Mesendoderm (in vitro differentiated cells): ENCODE data around the gene OR4F6. TPM values are rescaled to one million over a fixed set of nuclear protein-coding genes. Genes with fewer than 3 reads are reported as not detected.
"Not testable (repeated sequence)": the region's sequence is repeated elsewhere in the genome, so short reads cannot be mapped to it uniquely, and the experiment has no call there.

Source experiments
- DNase-seq: peaks from one replicate; pipeline ENCODE4 v3.0.0; 2013
- H2AK5ac ChIP-seq: 2 replicates; pipeline ENCODE4 v1.6.1; 2013; ENCODE audit warnings: low read length, inconsistent platforms
- H2BK120ac ChIP-seq: 2 replicates; pipeline ENCODE4 v1.6.1; 2013; ENCODE audit warnings: low read depth, mild to moderate bottlenecking, low read length, moderate library complexity, mixed read lengths
- H2BK15ac ChIP-seq: replicated peaks from 2 replicates; pipeline ENCODE4 v1.6.1; 2013; ENCODE audit warnings: low read depth, mild to moderate bottlenecking, moderate library complexity
- H2BK5ac ChIP-seq: 2 replicates; pipeline ENCODE4 v1.6.1; 2013; ENCODE audit warnings: low read length, inconsistent platforms
- H3K18ac ChIP-seq: 2 replicates; pipeline ENCODE4 v1.6.1; 2013; ENCODE audit warnings: mild to moderate bottlenecking, low read length, mixed read lengths
- H3K23ac ChIP-seq: one replicate; pipeline ENCODE4 v1.6.1; 2013; ENCODE audit warnings: low read length
- H3K27ac ChIP-seq: 2 replicates; pipeline ENCODE4 v1.5.1; 2013; ENCODE audit warnings: low read depth, mild to moderate bottlenecking, inconsistent platforms, low read length, moderate library complexity
- H3K27me3 ChIP-seq: 2 replicates; pipeline ENCODE4 v1.6.1; 2013; ENCODE audit warnings: low read length, control low read depth, mild to moderate bottlenecking, inconsistent platforms; ENCODE audit not compliant: insufficient read depth, poor library complexity
- H3K36me3 ChIP-seq: 2 replicates; pipeline ENCODE4 v1.6.1; 2013; ENCODE audit warnings: low read length, inconsistent platforms; ENCODE audit not compliant: control insufficient read depth, insufficient read depth
- H3K4ac ChIP-seq: one replicate; pipeline ENCODE4 v1.6.1; 2013; ENCODE audit warnings: low read depth, mild to moderate bottlenecking, low read length, moderate library complexity
- H3K4me1 ChIP-seq: 2 replicates; pipeline ENCODE4 v1.6.1; 2013; ENCODE audit warnings: low read depth, low read length, inconsistent platforms; ENCODE audit not compliant: control insufficient read depth
- H3K4me2 ChIP-seq: 2 replicates; pipeline ENCODE4 v1.6.1; 2013; ENCODE audit warnings: low read length
- H3K4me3 ChIP-seq: 2 replicates; pipeline ENCODE4 v1.5.1; 2013; ENCODE audit warnings: mild to moderate bottlenecking, low read length
- H3K56ac ChIP-seq: one replicate; pipeline ENCODE4 v1.6.1; 2013; ENCODE audit warnings: low read length
- H3K79me1 ChIP-seq: 2 replicates; pipeline ENCODE4 v1.6.1; 2013; ENCODE audit warnings: low read length, inconsistent platforms
- H3K79me2 ChIP-seq: 2 replicates; pipeline ENCODE4 v1.6.1; 2013; ENCODE audit warnings: mild to moderate bottlenecking, low read length; ENCODE audit not compliant: control insufficient read depth, insufficient read depth
- H3K9ac ChIP-seq: 2 replicates; pipeline ENCODE4 v1.6.1; 2013; ENCODE audit warnings: low read length, inconsistent platforms
- H4K5ac ChIP-seq: one replicate; pipeline ENCODE4 v1.6.1; 2013; ENCODE audit warnings: low read length
- H4K8ac ChIP-seq: one replicate; pipeline ENCODE4 v1.6.1; 2013; ENCODE audit warnings: low read depth, mild to moderate bottlenecking, control low read depth, low read length, moderate library complexity
- WGBS: extraction: QIAGEN DNeasy Blood & Tissue Kit; methylation state at CpG from one replicate; pipeline ENCODE4 v1.1.7; 2013; ENCODE audit warnings: low lambda C conversion rate, missing lambda C conversion rate; ENCODE audit not compliant: insufficient coverage; ENCODE audit errors: extremely low coverage; 5-methylcytosine and 5-hydroxymethylcytosine counted together
- polyA plus RNA-seq, 2 experiments: library from polyadenylated mRNA; stranded (reverse); fragments of 200-250 nt; gene quantifications; one replicate each; pipeline ENCODE4 v1.2.3, GENCODE V29; 2013

The OR4F6 gene
- polyA plus RNA-seq (2013, experiment 1 of 2) = not detected
- polyA plus RNA-seq (2013, experiment 2 of 2) = not detected

DNA sequence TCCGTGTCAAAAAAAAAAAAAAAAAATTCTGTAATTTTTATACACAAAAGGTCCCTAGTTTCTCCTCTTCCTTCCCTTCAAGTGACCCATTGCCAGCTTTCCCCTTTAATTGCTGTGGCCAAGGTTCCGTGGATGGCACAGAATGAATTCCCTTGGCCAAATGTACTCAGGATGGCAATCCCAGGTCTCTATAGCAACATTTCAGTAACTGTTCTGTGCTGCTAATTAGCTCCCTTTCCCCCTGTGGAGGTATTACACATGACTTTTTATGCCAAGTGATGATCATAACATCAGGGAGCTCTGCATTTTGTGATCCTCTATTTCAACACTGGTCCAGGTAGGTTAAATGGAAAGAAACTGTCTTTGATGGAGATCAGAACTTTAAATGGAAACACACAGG is at the start of gene OR4F6:
TSS of gene OR4F6 (plus strand) at position 301 of the 400 bp plus-strand sequence. CDS start 2,211 bp downstream, outside the sequence.
- no peak within 1 kb of the TSS for H2BK5ac ChIP-seq
- no peak within 1 kb of the TSS for H3K4me3 ChIP-seq
- H4K8ac ChIP-seq = no peak within 1 kb of the TSS
- no peak within 1 kb of the TSS for H3K9ac ChIP-seq
- no peaks in the 10 kb centered on the region for H3K27me3 ChIP-seq
- no peak within 1 kb of the TSS for H3K4ac ChIP-seq
- H3K4me1 ChIP-seq = no peaks in the 10 kb centered on the region
- no peak within 1 kb of the TSS for H2AK5ac ChIP-seq
- H3K79me2 ChIP-seq = no peaks in the 10 kb centered on the region
- no peak within 1 kb of the TSS for H4K5ac ChIP-seq
- H3K27ac ChIP-seq = no peak within 1 kb of the TSS
- WGBS = no CpG with 5 or more reads among the region's 2 CpGs
- H2BK15ac ChIP-seq = no peak within 1 kb of the TSS
- no peak within 1 kb of the TSS for H3K4me2 ChIP-seq
- no peak within 1 kb of the TSS for H2BK120ac ChIP-seq
- H3K56ac ChIP-seq = no peak within 1 kb of the TSS
- no peaks in the 10 kb centered on the region for H3K79me1 ChIP-seq
- DNase-seq = no peak
- no peak within 1 kb of the TSS for H3K23ac ChIP-seq
- no peaks in the 10 kb centered on the region for H3K36me3 ChIP-seq
- H3K18ac ChIP-seq = no peak within 1 kb of the TSS

DNA sequence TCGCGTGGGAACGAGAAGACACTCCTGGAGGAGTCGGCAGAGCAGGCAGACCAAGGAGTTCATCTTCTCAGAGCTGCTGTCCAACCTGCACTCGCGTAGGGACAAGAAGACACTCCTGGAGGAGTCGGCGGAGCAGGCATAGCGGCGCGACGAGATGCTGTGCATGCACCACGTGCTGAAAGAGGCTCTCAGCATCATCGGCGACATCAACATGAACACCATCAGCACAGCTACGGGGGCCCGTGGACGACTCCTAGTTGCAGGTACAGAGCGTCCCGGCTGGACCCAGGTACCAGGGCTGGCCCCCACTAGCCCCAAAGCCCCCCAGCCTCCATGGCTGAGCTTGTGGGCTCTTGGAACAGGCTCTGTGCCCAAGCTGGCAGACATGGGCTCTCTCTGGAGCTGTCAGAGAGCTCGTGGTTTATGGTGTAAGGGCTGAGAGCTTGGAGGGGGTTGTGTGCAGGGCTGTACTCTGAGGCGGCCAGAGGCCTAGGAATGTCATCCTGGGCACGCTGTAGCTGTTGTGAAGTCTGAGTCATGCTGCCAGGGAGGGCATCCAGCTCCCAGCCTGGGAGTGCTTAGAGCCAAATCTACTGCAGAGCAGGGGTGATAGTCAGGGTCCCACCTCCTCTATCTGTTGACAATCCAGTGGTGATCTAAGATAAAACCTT is 38.5 kb upstream of the OR4F6 start:
- H2BK15ac ChIP-seq, H2AK5ac ChIP-seq, H3K4me3 ChIP-seq, H4K5ac ChIP-seq, H3K4me2 ChIP-seq, H3K79me2 ChIP-seq, H2BK120ac ChIP-seq, H3K23ac ChIP-seq, H3K36me3 ChIP-seq, H3K27ac ChIP-seq, DNase-seq, H3K4ac ChIP-seq, H3K9ac ChIP-seq, H3K4me1 ChIP-seq, H3K18ac ChIP-seq, H4K8ac ChIP-seq, H3K79me1 ChIP-seq, H3K27me3 ChIP-seq, H3K56ac ChIP-seq, H2BK5ac ChIP-seq: not testable (repeated sequence)
- no CpG with 5 or more reads among the region's 23 CpGs for WGBS

DNA sequence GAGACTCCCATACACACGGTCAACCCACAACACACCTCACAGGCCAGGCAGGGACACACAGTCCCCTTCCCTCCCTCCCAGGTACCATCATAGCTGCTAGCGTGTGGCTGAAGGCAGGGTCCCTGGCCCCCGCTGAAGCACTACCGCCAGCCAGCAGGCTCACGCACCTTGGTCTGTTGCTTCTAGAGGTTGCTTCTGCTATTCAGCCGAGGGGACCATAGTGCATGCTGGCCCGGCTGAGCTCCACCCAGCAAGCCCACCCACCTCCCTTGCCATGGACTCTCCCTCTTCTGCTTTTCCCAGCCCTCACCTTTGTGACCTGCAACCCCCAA is 38.0 kb upstream of the OR4F6 start:
- no CpG with 5 or more reads among the region's 7 CpGs for WGBS
- H3K18ac ChIP-seq, H4K8ac ChIP-seq, H3K79me2 ChIP-seq, H3K36me3 ChIP-seq, H2BK120ac ChIP-seq, H3K4me2 ChIP-seq, H3K9ac ChIP-seq, H3K56ac ChIP-seq, H3K4ac ChIP-seq, H3K79me1 ChIP-seq, DNase-seq, H4K5ac ChIP-seq, H3K4me3 ChIP-seq, H2AK5ac ChIP-seq, H3K27ac ChIP-seq, H2BK5ac ChIP-seq, H3K23ac ChIP-seq, H3K4me1 ChIP-seq, H2BK15ac ChIP-seq, H3K27me3 ChIP-seq: not testable (repeated sequence)

GRCh38 chr15:101765772-101766456 is 37.4 kb upstream of the OR4F6 start:
- WGBS = no CpG with 5 or more reads among the region's 15 CpGs
- H4K5ac ChIP-seq = no peak overlapping the region
- no peak overlapping the region for H2BK15ac ChIP-seq
- no peaks in the 10 kb centered on the region for H3K27me3 ChIP-seq
- H3K79me2 ChIP-seq = no peaks in the 10 kb centered on the region
- no peak overlapping the region for H3K56ac ChIP-seq
- H3K4me3 ChIP-seq = no peak overlapping the region
- no peak overlapping the region for H4K8ac ChIP-seq
- H2BK120ac ChIP-seq = no peak overlapping the region
- no peaks in the 10 kb centered on the region for H3K36me3 ChIP-seq
- H3K79me1 ChIP-seq = no peaks in the 10 kb centered on the region
- H3K4me1 ChIP-seq = no peaks in the 10 kb centered on the region
- H3K18ac ChIP-seq = no peak overlapping the region
- H3K23ac ChIP-seq = no peak overlapping the region
- DNase-seq = no peak
- no peak overlapping the region for H3K4ac ChIP-seq
- no peak overlapping the region for H3K27ac ChIP-seq
- H2BK5ac ChIP-seq = no peak overlapping the region
- H3K9ac ChIP-seq = no peak overlapping the region
- no peak overlapping the region for H3K4me2 ChIP-seq
- no peak overlapping the region for H2AK5ac ChIP-seq

GRCh38 chr15:101767083-101767640 is 36.1 kb upstream of the OR4F6 start:
- not testable (repeated sequence) for H3K4ac ChIP-seq, H3K79me2 ChIP-seq, H3K4me2 ChIP-seq, H3K9ac ChIP-seq, H4K8ac ChIP-seq, H3K27ac ChIP-seq, H3K79me1 ChIP-seq, DNase-seq, H2BK120ac ChIP-seq, H3K18ac ChIP-seq, H3K27me3 ChIP-seq, H2AK5ac ChIP-seq, H3K23ac ChIP-seq, H3K4me3 ChIP-seq, H3K56ac ChIP-seq, H2BK5ac ChIP-seq, H2BK15ac ChIP-seq, H4K5ac ChIP-seq, H3K36me3 ChIP-seq, H3K4me1 ChIP-seq
- no CpG with 5 or more reads among the region's 11 CpGs for WGBS
